ENCODE data around the gene EPAS1. TPM values are rescaled to one million over a fixed set of nuclear protein-coding genes. Genes with fewer than 3 reads are reported as not detected.

Gene EPAS1
- total RNA-seq, 6 experiments from 2014 or later = 101 to 232 (median 170) TPM

- DNase-seq (no peak), ATAC-seq (no peak)
- Histone ChIP-seq H3K27me3 (no peaks in the 10 kb centered on the region), H3K4me1 (peaks cover 0 to 72% (median 37%) of the 10 kb centered on the region in 4 donors), H3K27ac (peak overlapping the region; percentile 22 to 36 (median 35)), H3K9me3 (no peaks in the 10 kb centered on the region), H3K4me3 (no peak overlapping the region), H3K36me3 (no peaks in the 10 kb centered on the region)
- WGBS (ENCODE audit: insufficient coverage, low coverage, low lambda C conversion rate, missing lambda C conversion rate) = 64% methylated on average over 1 of the region's 5 CpGs
- intact Hi-C loops (cut with DNase I) = no loop called here
- TF ChIP-seq POLR2A (IDR thresholded peaks at IDR 0.05) (no peak), CTCF (IDR thresholded peaks at IDR 0.05) (no peak)
These were observed 6.6 kb downstream of the EPAS1 start for GRCh38 chr2:46303822-46304221.

- Histone ChIP-seq H3K27me3 (no peaks in the 10 kb centered on the region), H3K4me3 (no peak overlapping the region), H3K9me3 (no peaks in the 10 kb centered on the region), H3K27ac (peak overlapping the region in 1 of 3 donors; percentile 89), H3K4me1 (peaks cover 0 to 80% (median 41%) of the 10 kb centered on the region in 4 donors), H3K36me3 (no peaks in the 10 kb centered on the region)
- intact Hi-C loops (cut with DNase I) = no loop called here
- ATAC-seq (no peak), DNase-seq (no peak)
- 74% methylated on average over 3 of the region's 3 CpGs for WGBS (ENCODE audit: insufficient coverage, low coverage, low lambda C conversion rate, missing lambda C conversion rate)
- no peak for TF ChIP-seq POLR2A (IDR thresholded peaks at IDR 0.05)
- TF ChIP-seq CTCF (IDR thresholded peaks at IDR 0.05) = no peak
These were observed 7.4 kb downstream of the EPAS1 start for GRCh38 chr2:46304635-46305034.

GRCh38 chr2:46305187-46305586 lies 8.0 kb downstream of the EPAS1 start:
- H3K27me3 ChIP-seq = no peaks in the 10 kb centered on the region
- intact Hi-C loops (cut with DNase I) = no loop called here
- 74% methylated on average over 3 of the region's 3 CpGs for WGBS (ENCODE audit: insufficient coverage, low coverage, low lambda C conversion rate, missing lambda C conversion rate)
- ATAC-seq (no peak), DNase-seq (no peak)
- H3K4me3 ChIP-seq = no peak overlapping the region
- TF ChIP-seq POLR2A (IDR thresholded peaks at IDR 0.05) (no peak), CTCF (IDR thresholded peaks at IDR 0.05) (no peak)
- no peaks in the 10 kb centered on the region for H3K36me3 ChIP-seq
- peaks cover 0 to 85% (median 43%) of the 10 kb centered on the region in 4 donors for H3K4me1 ChIP-seq
- no peaks in the 10 kb centered on the region for H3K9me3 ChIP-seq
- peak overlapping the region; percentile 76 to 89 (median 82) for H3K27ac ChIP-seq

- Histone ChIP-seq H3K27ac (peak overlapping the region; percentile 76 to 89 (median 82)), H3K9me3 (no peaks in the 10 kb centered on the region), H3K4me1 (peaks cover 0 to 87% (median 43%) of the 10 kb centered on the region in 4 donors), H3K27me3 (no peaks in the 10 kb centered on the region), H3K36me3 (no peaks in the 10 kb centered on the region), H3K4me3 (no peak overlapping the region)
- DNase-seq (no peak), ATAC-seq (no peak)
- TF ChIP-seq POLR2A (IDR thresholded peaks at IDR 0.05) = no peak
- no peak for TF ChIP-seq CTCF (IDR thresholded peaks at IDR 0.05)
- 21% methylated on average over 4 of the region's 4 CpGs for WGBS (ENCODE audit: insufficient coverage, low coverage, low lambda C conversion rate, missing lambda C conversion rate)
- intact Hi-C loops (cut with DNase I) = no loop called here
These were observed 8.6 kb downstream of the EPAS1 start for GRCh38 chr2:46305767-46306166.

GRCh38 chr2:46306330-46306751 lies 9.1 kb downstream of the EPAS1 start:
- DNase-seq (no peak), ATAC-seq (peak; percentile 52 to 74 (median 62))
- intact Hi-C loops (cut with DNase I) = no loop called here
- WGBS (ENCODE audit: insufficient coverage, low coverage, low lambda C conversion rate, missing lambda C conversion rate) = 8% methylated on average over 2 of the region's 2 CpGs
- Histone ChIP-seq H3K4me3 (peak overlapping the region in 2 of 3 donors; percentile 15), H3K27ac (peak overlapping the region; percentile 76 to 89 (median 82)), H3K4me1 (peaks cover 0 to 88% (median 43%) of the 10 kb centered on the region in 4 donors), H3K9me3 (no peaks in the 10 kb centered on the region), H3K27me3 (no peaks in the 10 kb centered on the region), H3K36me3 (no peaks in the 10 kb centered on the region)
- peak; percentile 74 for TF ChIP-seq POLR2A (IDR thresholded peaks at IDR 0.05)
- no peak for TF ChIP-seq CTCF (IDR thresholded peaks at IDR 0.05)
